A549 (cell line): Measurements from ENCODE around the gene MME. TPM values are rescaled to one million over a fixed set of nuclear protein-coding genes. Genes with fewer than 3 reads are reported as not detected.

ENCODE experiments used
- ATAC-seq, 2 experiments: fragments of 200-7000 bp in 1 of 2; fragments of >200 bp in 1 of 2; cut with Nextera tagmentation in 1 of 2; cut with Tn5 transposase in 1 of 2; 3 replicates each; pipeline versions ENCODE4 v1.8.0 to v1.9.1; 2018 to 2020; ENCODE audit warnings: mild to moderate bottlenecking in 1 of 2, moderate library complexity in 1 of 2
- CTCF ChIA-PET: fragments of 300-600 bp; sonication (Branson Sonifier 250); formaldehyde crosslinking; extraction: SDS; loops from one replicate; lab custom pipeline; 2021; ENCODE audit warnings: antibody characterized with exemption, inconsistent platforms; lab: Yijun Ruan, JAX
- POLR2A ChIA-PET: fragments of 350-600 bp; formaldehyde crosslinking; extraction: SDS; loops from one replicate; lab custom pipeline; 2021; ENCODE audit warnings: antibody characterized with exemption, inconsistent platforms; lab: Yijun Ruan, JAX
- DNase-seq, 2 experiments: peaks; one replicate each; pipeline versions ENCODE4 v3.0.0 to v3.0.0-alpha.2; 2011 to 2016; ENCODE audit warnings: low read depth in 1 of 2, low spot score in 1 of 2
- FAIRE-seq: peaks from 2 replicates; lab custom pipeline; 2011; peaks lifted over from hg19 to GRCh38; lab: Jason Lieb, UNC
- H3K27ac ChIP-seq, 2 experiments: fragments of >200 bp; sonication (Bioruptor Twin); formaldehyde crosslinking; 3 replicates each; pipeline ENCODE4 v1.5.1; 2016 to 2017
- H3K4me1 ChIP-seq: fragments of >200 bp; sonication (Bioruptor Twin); formaldehyde crosslinking; 3 replicates; pipeline ENCODE4 v1.6.1; 2016
- H3K4me2 ChIP-seq: fragments of >200 bp; sonication (Bioruptor Twin); formaldehyde crosslinking; 3 replicates; pipeline ENCODE4 v1.6.1; 2016
- H3K4me3 ChIP-seq: fragments of >200 bp; sonication (Bioruptor Twin); formaldehyde crosslinking; 3 replicates; pipeline ENCODE4 v1.5.1; 2016
- H3K9me3 ChIP-seq: fragments of >200 bp; sonication (Bioruptor Twin); formaldehyde crosslinking; 3 replicates; pipeline ENCODE4 v1.6.1; 2016
- CBX8 ChIP-seq: fragments of 200-600 bp; sonication (generic); IDR thresholded peaks from 2 replicates; pipeline ENCODE4 v1.6.1; 2016
- EHMT2 ChIP-seq: fragments of 200-600 bp; sonication (generic); IDR thresholded peaks from 2 replicates; pipeline ENCODE4 v1.6.1; 2016; ENCODE audit warnings: antibody characterized with exemption, low read depth, mild to moderate bottlenecking, moderate library complexity
- ELK1 ChIP-seq: fragments of 150-350 bp; IDR thresholded peaks from 2 replicates; pipeline ENCODE4 v1.6.1; 2014; ENCODE audit warnings: low read depth, mild to moderate bottlenecking, low read length
- ESRRA ChIP-seq: fragments of 150-350 bp; IDR thresholded peaks from 2 replicates; pipeline ENCODE4 v1.6.1; 2014; ENCODE audit warnings: mild to moderate bottlenecking, low read length, borderline replicate concordance
- HDAC2 ChIP-seq: fragments of 200-600 bp; sonication (generic); IDR thresholded peaks from 2 replicates; pipeline ENCODE4 v1.6.1; 2016
- JUNB ChIP-seq: fragments of >200 bp; sonication (Bioruptor Twin); formaldehyde crosslinking; IDR thresholded peaks from 2 replicates; pipeline ENCODE4 v1.6.1; 2016
- KDM1A ChIP-seq: fragments of 200-600 bp; sonication (generic); IDR thresholded peaks from 2 replicates; pipeline ENCODE4 v1.6.1; 2016; ENCODE audit warnings: low read depth, mild to moderate bottlenecking
- MAX ChIP-seq: IDR thresholded peaks from 2 replicates; pipeline ENCODE4 v1.6.1; 2012
- NFE2L2 ChIP-seq: fragments of 150-350 bp; conservative IDR thresholded peaks from 2 replicates; pipeline ENCODE4 v1.6.1; 2014; ENCODE audit warnings: low read length
- NR3C1 ChIP-seq: fragments of >200 bp; sonication (Bioruptor Twin); formaldehyde crosslinking; IDR thresholded peaks from 3 replicates; pipeline ENCODE4 v1.6.1; 2017
- PBX3 ChIP-seq: IDR thresholded peaks from 2 replicates; pipeline ENCODE4 v1.6.1; 2012
- RFX5 ChIP-seq: fragments of 450-650 bp; IDR thresholded peaks from 2 replicates; pipeline ENCODE4 v1.7.1; 2014; ENCODE audit warnings: antibody characterized with exemption, mild to moderate bottlenecking, moderate library complexity
- RNF2 ChIP-seq: fragments of 200-600 bp; sonication (generic); IDR thresholded peaks from 2 replicates; pipeline ENCODE4 v1.6.1; 2016; ENCODE audit warnings: low read depth, mild to moderate bottlenecking, antibody characterized with exemption, moderate library complexity, borderline replicate concordance
- SMC3 ChIP-seq: fragments of >200 bp; sonication (Bioruptor Twin); formaldehyde crosslinking; IDR thresholded peaks from 3 replicates; pipeline ENCODE4 v1.6.1; 2018; ENCODE audit warnings: inconsistent platforms
- SREBF2 ChIP-seq: fragments of 450-650 bp; IDR thresholded peaks from 2 replicates; pipeline ENCODE4 v1.6.1; 2014; ENCODE audit warnings: mild to moderate bottlenecking, moderate library complexity
- ZC3H11A ChIP-seq: fragments of 450-650 bp; IDR thresholded peaks from 2 replicates; pipeline ENCODE4 v1.6.1; 2014; ENCODE audit warnings: antibody characterized with exemption, mild to moderate bottlenecking
- ZSCAN20 ChIP-seq: fragments of 250-450 bp; sonication (Bioruptor Pico); IDR thresholded peaks from 2 replicates; pipeline ENCODE4 v1.8.0; 2022; ENCODE audit warnings: mild to moderate bottlenecking, moderate library complexity
- WGBS: methylation state at CpG from one replicate; pipeline ENCODE4 v1.1.6; 2017; ENCODE audit errors: missing lambda C conversion rate; 5-methylcytosine and 5-hydroxymethylcytosine counted together
- polyA minus RNA-seq: library from RNA; depleted of rRNA, polyadenylated mRNA; stranded (reverse); fragments of >200 nt; gene quantifications from 2 replicates; pipeline ENCODE4 v1.2.3, GENCODE V29; 2011; rRNA and poly(A)+ RNA removed
- polyA plus RNA-seq, 4 experiments: library from polyadenylated mRNA; depleted of rRNA in 3 of 4; stranded (reverse); fragments of >200 nt; fragmentation: RNase III in 1 of 4; extraction: RNeasy Plus Mini Kit Qiagen cat#74134 plus additional on column Dnase treatment in 1 of 4; gene quantifications; 2 replicates in 3 of 4; 3 replicates in 1 of 4; pipeline ENCODE4 v1.2.3, GENCODE V29; 2011 to 2017

MME gene
- not detected in 2 replicates for polyA plus RNA-seq (2011; rRNA removed)
- not detected in 2 replicates for polyA plus RNA-seq (2012; cell fraction: cytosol; rRNA removed)
- polyA plus RNA-seq (2012; cell fraction: nucleus; rRNA removed) = not detected in 2 replicates
- not detected in 3 replicates for polyA plus RNA-seq (2017; fragmentation: RNase III; extraction: RNeasy Plus Mini Kit Qiagen cat#74134 plus additional on column Dnase treatment)
- polyA minus RNA-seq = not detected in 2 replicates

GRCh38 chr3:155079746-155080487, at the start of gene MME:
MME (plus strand) TSS chr3:155080319; CDS start chr3:155084168, 3,849 bp downstream.
- no peak for DNase-seq
- ATAC-seq = peak; percentile 85 to 90
- POLR2A ChIA-PET = no interaction called here
- H3K9me3 ChIP-seq = peaks cover 7% of the 10 kb centered on the region; the same call in 1 of the 3 replicates
- CTCF ChIA-PET = no interaction called here
- FAIRE-seq = no peak
- peaks cover 4% of the 10 kb centered on the region; the same call in 1 of the 3 replicates for H3K4me1 ChIP-seq
- TF ChIP-seq MAX (0 out of 2 replicates have a peak, but pooled peaks have one; percentile 16), ELK1 (no peak)
- peak within 1 kb of the TSS; percentile 94 for H3K4me2 ChIP-seq
- H3K4me3 ChIP-seq = peak within 1 kb of the TSS; percentile 41
- H3K27ac ChIP-seq = no peak within 1 kb of the TSS
- 6% methylated on average over 36 of the region's 51 CpGs for WGBS

- TF ChIP-seq ESRRA = no peak
- TF ChIP-seq JUNB = no peak
- TF ChIP-seq ZSCAN20 = no peak
- no peak for TF ChIP-seq HDAC2
- no peak for TF ChIP-seq RFX5
- TF ChIP-seq SREBF2 = no peak
- TF ChIP-seq NFE2L2 = no peak
- no peak for TF ChIP-seq SMC3
- POLR2A ChIA-PET = no interaction called here
- H3K4me1 ChIP-seq = no peaks in the 10 kb centered on the region
- CTCF ChIA-PET = no interaction called here
- ATAC-seq (no peak), DNase-seq (no peak), FAIRE-seq (no peak)
- no peak overlapping the region for H3K4me3 ChIP-seq
- H3K9me3 ChIP-seq = no peaks in the 10 kb centered on the region
- no peak overlapping the region for H3K27ac ChIP-seq
- no peak overlapping the region for H3K4me2 ChIP-seq
Measured at GRCh38 chr3:155031186-155031585, 48.9 kb upstream of the MME start.

GRCh38 chr3:155032918-155033317, 47.2 kb upstream of the MME start:
- POLR2A ChIA-PET = no interaction called here

More at GRCh38 chr3:155032918-155033317, 47.2 kb upstream of the MME start:
- no peak for ATAC-seq
- no peak for FAIRE-seq
- Histone ChIP-seq H3K27ac (no peak overlapping the region), H3K9me3 (no peaks in the 10 kb centered on the region), H3K4me3 (no peak overlapping the region), H3K4me1 (no peaks in the 10 kb centered on the region), H3K4me2 (no peak overlapping the region)
- TF ChIP-seq RFX5 (no peak), PBX3 (no peak), CBX8 (no peak), RNF2 (no peak), MAX (no peak), ZC3H11A (no peak), ELK1 (no peak), NFE2L2 (no peak), NR3C1 (no peak), KDM1A (no peak), EHMT2 (no peak)
- no peak for DNase-seq
- CTCF ChIA-PET = no interaction called here
